HG02981 (cell line): Measurements from ENCODE around the gene IL17RA.
A peak's percentile ranks its signal among the peaks of the same experiment; 100 is the strongest.

Source experiments
- ATAC-seq: cut with Tn5 transposase; IDR thresholded peaks from one replicate; pipeline ENCODE4 v1.9.1; 2021; ENCODE audit warnings: mild to moderate bottlenecking, moderate library complexity; ENCODE audit not compliant: unreplicated experiment

Gene IL17RA

GRCh38 chr22:17149076-17149815, 64.4 kb downstream of the IL17RA start:
- no peak for ATAC-seq

DNA sequence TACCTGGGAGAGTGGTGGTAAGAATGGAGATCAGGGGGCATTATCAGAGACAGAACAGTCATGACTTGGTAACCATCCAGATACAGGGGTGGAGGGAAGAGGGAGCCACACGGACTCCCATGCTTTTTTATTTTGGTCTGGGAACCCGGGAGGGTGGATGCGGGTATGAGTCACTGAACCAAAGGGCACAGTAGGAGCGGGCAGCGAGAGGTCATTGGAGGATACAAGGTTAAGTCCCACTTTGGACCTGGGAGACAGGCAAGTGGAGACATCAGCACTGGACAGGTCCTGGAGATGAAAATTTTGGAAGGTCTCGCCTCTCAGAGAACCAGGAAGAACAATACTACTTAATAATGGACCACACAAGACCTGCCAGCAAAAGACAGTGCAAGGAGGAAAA, 67.5 kb downstream of the IL17RA start:
- ATAC-seq, result no peak

- no peak for ATAC-seq
These were observed 68.2 kb downstream of the IL17RA start for GRCh38 chr22:17152971-17153370.

DNA sequence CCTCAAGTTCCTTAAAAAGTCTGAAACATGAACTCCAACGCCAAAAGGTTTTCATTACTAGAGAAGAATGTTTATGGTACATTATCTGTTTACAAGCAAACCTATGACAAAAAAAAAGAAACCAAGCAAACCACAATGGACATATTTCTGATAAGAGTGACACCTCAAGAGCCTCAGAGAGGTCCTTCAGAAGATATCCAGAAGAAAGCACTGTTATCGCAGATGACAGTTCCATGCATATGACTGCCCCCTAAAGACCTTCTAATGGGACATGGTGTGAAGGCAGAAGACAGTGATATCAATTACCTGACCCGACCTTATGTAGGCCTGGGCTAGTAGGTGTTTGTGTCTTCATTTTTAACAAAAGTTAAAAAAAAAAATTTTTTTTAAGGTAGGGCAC, 71.1 kb downstream of the IL17RA start:
- no peak for ATAC-seq

GRCh38 chr22:17157714-17158113, 72.9 kb downstream of the IL17RA start:
- no peak for ATAC-seq

DNA sequence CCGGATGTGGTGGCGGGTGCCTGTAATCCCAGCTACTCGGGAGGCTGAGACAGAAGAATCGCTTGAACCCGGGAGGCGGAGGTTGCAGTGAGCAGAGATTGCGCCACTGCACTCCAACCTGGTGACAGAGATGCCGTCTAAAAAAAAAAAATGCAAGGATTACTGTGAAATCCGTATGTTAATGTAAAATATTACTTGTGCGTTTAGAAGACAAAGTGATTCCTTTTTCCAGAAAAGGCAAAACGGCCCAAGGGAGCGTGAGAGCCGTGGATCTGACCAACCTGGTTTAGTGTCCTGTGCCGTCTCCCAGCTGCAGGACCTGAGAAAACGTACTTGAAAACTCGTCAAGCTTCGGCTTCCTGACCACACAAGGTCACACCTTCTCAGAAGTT, 73.4 kb downstream of the IL17RA start:
- no peak for ATAC-seq

GRCh38 chr22:17158568-17159503, 74.0 kb downstream of the IL17RA start, which contains the start of gene HDHD5:
Gene HDHD5, minus strand, starts transcription at chr22:17159277. Its CDS starts 26 bp downstream, at chr22:17159251.
- peak; percentile 71 for ATAC-seq

GRCh38 chr22:17159504-17159951, 74.7 kb downstream of the IL17RA start:
- peak; percentile 16 for ATAC-seq

GRCh38 chr22:17161991-17162390, 77.2 kb downstream of the IL17RA start:
- ATAC-seq, result no peak

- no peak for ATAC-seq
These were observed 77.9 kb downstream of the IL17RA start for GRCh38 chr22:17162731-17163130.

DNA sequence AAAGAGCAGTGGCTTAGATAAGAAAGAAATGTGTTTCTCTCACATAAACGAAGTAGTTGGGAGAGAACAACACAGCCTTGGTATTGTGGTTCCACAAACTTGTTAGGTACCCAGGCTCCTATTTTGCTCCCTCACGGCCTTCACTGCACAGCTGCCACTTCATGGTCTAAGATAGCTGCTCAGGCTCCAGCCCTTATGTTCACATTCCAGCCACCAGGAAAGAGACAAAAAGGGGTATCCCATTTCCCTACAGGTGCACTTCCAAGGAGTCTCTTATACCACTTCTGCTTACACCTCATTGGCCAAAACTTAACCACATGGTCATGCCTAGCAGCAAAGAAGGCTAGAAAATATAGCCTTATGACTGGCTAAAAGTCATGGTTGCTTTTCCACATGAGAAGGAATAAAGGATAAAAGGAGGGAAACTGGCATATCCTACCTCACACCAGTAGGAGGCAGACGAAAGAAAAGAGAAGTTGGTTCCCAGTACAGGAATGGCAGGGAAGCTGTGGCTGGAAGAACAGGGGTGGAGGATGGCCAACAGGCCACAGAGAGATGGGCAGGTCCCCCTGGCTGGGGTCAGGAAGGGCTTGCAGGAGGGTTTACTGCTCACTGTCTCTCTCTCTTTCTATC, 79.7 kb downstream of the IL17RA start:
- ATAC-seq, result no peak
